Urothelium cell line (cell line): ENCODE measurements around the gene OGT.

Experiments
- DNase-seq: peaks from one replicate; pipeline ENCODE4 v3.0.0; 2011; ENCODE audit warnings: low spot score, mixed read lengths
- FAIRE-seq: peaks from 2 replicates; lab custom pipeline; 2011; peaks lifted over from hg19 to GRCh38; lab: Jason Lieb, UNC

The OGT gene

GRCh38 chrX:71621603-71622002 is 88.7 kb downstream of the OGT start:
- DNase-seq (no peak), FAIRE-seq (no peak)

- DNase-seq, result no peak
- FAIRE-seq, result no peak
Measured at GRCh38 chrX:71622032-71622575, 89.2 kb downstream of the OGT start.

- FAIRE-seq, result no peak
- peak; percentile 21 for DNase-seq
Measured at GRCh38 chrX:71622576-71623450, 89.9 kb downstream of the OGT start.

GRCh38 chrX:71623714-71624113 is 90.8 kb downstream of the OGT start:
- FAIRE-seq (no peak), DNase-seq (no peak)

GRCh38 chrX:71625471-71625870 is 92.6 kb downstream of the OGT start:
- DNase-seq (no peak), FAIRE-seq (no peak)
